Measurements from ENCODE around the gene DOK4.

DOK4 gene

GRCh38 chr16:57473176-57473840 is 13.0 kb downstream of the DOK4 start:
- no peak for TF ChIP-seq EZH2phosphoT487 (IDR thresholded peaks at IDR 0.05; ENCODE audit: borderline replicate concordance, low read length)
- TF ChIP-seq CTCF (IDR thresholded peaks at IDR 0.05; ENCODE audit: low read depth, low read length, poor library complexity, severe bottlenecking), result no peak
- no peak overlapping the region for H3K4me2 ChIP-seq (ENCODE audit: low read length)
- no peak overlapping the region for H3K27ac ChIP-seq (ENCODE audit: low read depth, low read length)
- no peaks in the 10 kb centered on the region for H3K9me2 ChIP-seq (replicated peaks; ENCODE audit: control insufficient read depth, low read length)
- no peaks in the 10 kb centered on the region for H3F3A ChIP-seq (ENCODE audit: control insufficient read depth, insufficient read depth)
- H4K20me1 ChIP-seq (ENCODE audit: control insufficient read depth, insufficient read depth, low read depth, low read length), result 0 out of 2 replicates have a peak, but pooled peaks cover 2% of the 10 kb centered on the region
- no peak overlapping the region for H3K4me3 ChIP-seq (ENCODE audit: low read length)
- no peaks in the 10 kb centered on the region for H3K9me3 ChIP-seq (ENCODE audit: control insufficient read depth, insufficient read depth, low read length)
- no peaks in the 10 kb centered on the region for H3K27me3 ChIP-seq (ENCODE audit: control insufficient read depth, low read length)
- peaks cover 23% of the 10 kb centered on the region for H3K4me1 ChIP-seq (ENCODE audit: control insufficient read depth, low read length)
- peaks cover 36% of the 10 kb centered on the region for H3K36me3 ChIP-seq (ENCODE audit: control insufficient read depth, low read length)
- no peaks in the 10 kb centered on the region for H3K79me2 ChIP-seq (ENCODE audit: control insufficient read depth, low read length)

- TF ChIP-seq CTCF (IDR thresholded peaks at IDR 0.05; ENCODE audit: low read depth, low read length, poor library complexity, severe bottlenecking), result no peak
- no peak for TF ChIP-seq EZH2phosphoT487 (IDR thresholded peaks at IDR 0.05; ENCODE audit: borderline replicate concordance, low read length)
- Histone ChIP-seq H3K79me2 (ENCODE audit: control insufficient read depth, low read length) (no peaks in the 10 kb centered on the region), H3K36me3 (ENCODE audit: control insufficient read depth, low read length) (peaks cover 42% of the 10 kb centered on the region), H3K4me1 (ENCODE audit: control insufficient read depth, low read length) (peaks cover 19% of the 10 kb centered on the region), H3K9me2 (replicated peaks; ENCODE audit: control insufficient read depth, low read length) (no peaks in the 10 kb centered on the region), H3K9me3 (ENCODE audit: control insufficient read depth, insufficient read depth, low read length) (no peaks in the 10 kb centered on the region), H4K20me1 (ENCODE audit: control insufficient read depth, insufficient read depth, low read depth, low read length) (0 out of 2 replicates have a peak, but pooled peaks cover 2% of the 10 kb centered on the region), H3K4me2 (ENCODE audit: low read length) (no peak overlapping the region), H3K4me3 (ENCODE audit: low read length) (no peak overlapping the region), H3F3A (ENCODE audit: control insufficient read depth, insufficient read depth) (no peaks in the 10 kb centered on the region), H3K27ac (ENCODE audit: low read depth, low read length) (no peak overlapping the region), H3K27me3 (ENCODE audit: control insufficient read depth, low read length) (no peaks in the 10 kb centered on the region)
Measured at GRCh38 chr16:57472665-57473060, 13.6 kb downstream of the DOK4 start.

- H3K4me2 ChIP-seq (ENCODE audit: low read length), result no peak overlapping the region
Measured at GRCh38 chr16:57471852-57472664, 14.2 kb downstream of the DOK4 start.

More at GRCh38 chr16:57471852-57472664, 14.2 kb downstream of the DOK4 start:
- Histone ChIP-seq H3K27me3 (ENCODE audit: control insufficient read depth, low read length) (no peaks in the 10 kb centered on the region), H4K20me1 (ENCODE audit: control insufficient read depth, insufficient read depth, low read depth, low read length) (0 out of 2 replicates have a peak, but pooled peaks cover 2% of the 10 kb centered on the region), H3K27ac (ENCODE audit: low read depth, low read length) (no peak overlapping the region), H3K79me2 (ENCODE audit: control insufficient read depth, low read length) (no peaks in the 10 kb centered on the region), H3F3A (ENCODE audit: control insufficient read depth, insufficient read depth) (0 out of 2 replicates have a peak, but pooled peaks cover 2% of the 10 kb centered on the region), H3K4me3 (ENCODE audit: low read length) (no peak overlapping the region), H3K9me3 (ENCODE audit: control insufficient read depth, insufficient read depth, low read length) (no peaks in the 10 kb centered on the region), H3K9me2 (replicated peaks; ENCODE audit: control insufficient read depth, low read length) (no peaks in the 10 kb centered on the region), H3K36me3 (ENCODE audit: control insufficient read depth, low read length) (peaks cover 48% of the 10 kb centered on the region), H3K4me1 (ENCODE audit: control insufficient read depth, low read length) (peaks cover 19% of the 10 kb centered on the region)
- no peak for TF ChIP-seq CTCF (IDR thresholded peaks at IDR 0.05; ENCODE audit: low read depth, low read length, poor library complexity, severe bottlenecking)
- no peak for TF ChIP-seq EZH2phosphoT487 (IDR thresholded peaks at IDR 0.05; ENCODE audit: borderline replicate concordance, low read length)

All from DOHH2 (cell line).